Gastroesophageal sphincter (tissue), 2 donors: ENCODE results near the gene MYO1G.

Experiments
- EP300 ChIP-seq: sonication (generic); formaldehyde crosslinking; IDR thresholded peaks from one replicate; pipeline ENCODE4 v1.6.1; 2017; ENCODE audit warnings: antibody characterized with exemption, mild to moderate bottlenecking
- POLR2A ChIP-seq, 2 donors: fragments of 450-650 bp; IDR thresholded peaks; one replicate each; pipeline ENCODE4 v1.6.1; 2017; ENCODE audit warnings: antibody characterized with exemption in 2 of 2, mild to moderate bottlenecking in 2 of 2, moderate library complexity in 1 of 2
- POLR2AphosphoS5 ChIP-seq: sonication (generic); formaldehyde crosslinking; IDR thresholded peaks from one replicate; pipeline ENCODE4 v1.6.1; 2017; ENCODE audit warnings: antibody characterized with exemption

DNA sequence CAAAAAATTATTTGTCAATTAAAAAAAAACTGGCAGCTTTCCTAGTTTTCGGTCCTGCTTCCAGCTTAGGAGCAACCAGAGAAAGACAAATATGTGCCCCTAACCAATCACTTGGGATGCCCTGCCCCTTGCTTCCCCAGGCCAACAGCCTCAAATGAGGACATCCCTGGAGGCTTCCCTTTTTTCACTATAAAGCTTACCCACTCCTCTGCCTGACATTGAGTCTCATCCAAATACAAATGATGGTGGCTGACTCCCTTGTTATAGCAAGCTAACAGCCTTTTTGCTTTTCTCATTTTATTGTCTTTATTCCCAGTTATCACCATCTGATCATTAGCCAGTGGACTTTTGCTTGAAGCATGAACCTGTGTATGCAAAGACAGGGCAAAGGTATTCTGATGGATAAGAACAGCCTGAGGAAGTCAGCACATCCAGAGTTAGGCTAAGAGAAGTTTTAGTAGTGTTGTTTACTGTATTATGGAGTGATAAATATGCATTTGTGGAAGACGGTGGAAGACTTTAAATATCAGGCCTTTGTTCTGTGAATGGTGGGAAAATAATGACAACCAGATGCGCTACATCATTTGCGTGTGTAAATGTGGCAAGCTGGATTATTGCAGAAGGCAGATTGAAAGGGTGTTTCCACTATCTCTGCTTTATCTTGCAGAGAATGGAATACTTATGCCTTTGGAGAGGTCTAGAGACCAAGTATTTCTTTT lies 19.5 kb upstream of the MYO1G start:
- TF ChIP-seq POLR2A (IDR thresholded peaks at IDR 0.05) (no peak), POLR2AphosphoS5 (no peak), EP300 (no peak)
